ENCODE measurements around the gene COPG2. TPM values are rescaled to one million over a fixed set of nuclear protein-coding genes. Genes with fewer than 3 reads are reported as not detected.

The COPG2 gene
- total RNA-seq, 1 experiment from 2014 or later, result 77.7 TPM

DNA sequence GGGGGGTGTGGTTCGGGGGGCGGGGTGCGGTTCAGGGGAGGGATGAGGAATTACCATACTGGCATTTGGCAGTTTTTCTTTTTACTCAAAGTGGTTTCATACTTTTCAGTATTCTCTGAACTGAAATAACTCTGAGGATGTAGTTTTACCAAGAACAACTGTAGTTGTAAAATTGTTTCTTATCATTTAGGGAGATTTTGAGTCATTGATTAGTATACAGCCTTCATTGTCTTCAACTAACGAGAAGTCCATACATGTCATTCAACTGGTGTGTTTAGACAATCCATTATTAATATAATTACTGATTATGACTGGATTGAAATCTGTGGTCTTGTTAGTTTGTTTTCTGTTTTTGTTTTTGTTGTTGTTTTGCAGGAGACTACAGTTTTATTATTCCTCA is 40.8 kb downstream of the COPG2 start:
- Histone ChIP-seq H3K9ac (ENCODE audit: extremely low read depth, insufficient read length, low read length) (no peak overlapping the region), H3K23me2 (ENCODE audit: insufficient read length, low read depth, low read length, poor library complexity, severe bottlenecking) (no peaks in the 10 kb centered on the region), H4K8ac (replicated peaks; ENCODE audit: insufficient read length, low read depth, low read length) (no peak overlapping the region), H2BK5ac (ENCODE audit: insufficient read length, low read length) (no peak overlapping the region), H3K79me1 (ENCODE audit: insufficient read depth, low read depth, low read length, poor library complexity, severe bottlenecking) (no peaks in the 10 kb centered on the region), H3K56ac (ENCODE audit: insufficient read length, low read depth, low read length) (no peak overlapping the region), H4K91ac (ENCODE audit: insufficient read length, low read depth, low read length) (no peak overlapping the region), H2BK20ac (ENCODE audit: low read depth, low read length, poor library complexity, severe bottlenecking) (no peak overlapping the region), H3K4me2 (ENCODE audit: insufficient read depth, insufficient read length, low read length) (no peak overlapping the region), H3K79me2 (ENCODE audit: insufficient read depth, low read length) (no peaks in the 10 kb centered on the region), H2BK15ac (ENCODE audit: low read depth, low read length) (no peak overlapping the region), H4K5ac (ENCODE audit: insufficient read length, low read depth, low read length) (no peak overlapping the region), H3K4me1 (ENCODE audit: insufficient read depth, low read length) (no peaks in the 10 kb centered on the region), H3K9me3 (ENCODE audit: control insufficient read depth, low read depth, low read length) (no peaks in the 10 kb centered on the region), H2AK5ac (ENCODE audit: insufficient read length, low read length) (no peak overlapping the region), H2BK120ac (ENCODE audit: low read depth, low read length, poor library complexity, severe bottlenecking) (no peak overlapping the region), H3K18ac (ENCODE audit: insufficient read length, low read depth, low read length) (no peak overlapping the region), H3K27me3 (ENCODE audit: insufficient read depth, low read length) (no peaks in the 10 kb centered on the region), H2AFZ (ENCODE audit: low read length) (no peak overlapping the region), H3K23ac (ENCODE audit: insufficient read length, low read depth, low read length) (no peak overlapping the region), H3K27ac (ENCODE audit: insufficient read length, low read depth, low read length) (no peak overlapping the region), H3K14ac (ENCODE audit: insufficient read depth, low read length) (no peak overlapping the region), H3K4ac (ENCODE audit: low read depth, low read length) (no peak overlapping the region), H3T11ph (ENCODE audit: low read length) (no peak overlapping the region), H4K20me1 (ENCODE audit: control insufficient read depth, insufficient read depth, insufficient read length) (no peaks in the 10 kb centered on the region), H2BK12ac (ENCODE audit: insufficient read length, low read depth, low read length) (no peak overlapping the region)
- H3K36me3 Mint-ChIP-seq (ENCODE audit: insufficient read depth in 1 of 3, low read depth in 3 of 3), result peaks cover 14 to 43% (median 15%) of the 10 kb centered on the region in 3 experiments
- no peak for DNase-seq
- no CpG with 5 or more reads among the region's 4 CpGs for WGBS (ENCODE audit: extremely low coverage, insufficient read length, low lambda C conversion rate)
- TF ChIP-seq, protein P1, sequence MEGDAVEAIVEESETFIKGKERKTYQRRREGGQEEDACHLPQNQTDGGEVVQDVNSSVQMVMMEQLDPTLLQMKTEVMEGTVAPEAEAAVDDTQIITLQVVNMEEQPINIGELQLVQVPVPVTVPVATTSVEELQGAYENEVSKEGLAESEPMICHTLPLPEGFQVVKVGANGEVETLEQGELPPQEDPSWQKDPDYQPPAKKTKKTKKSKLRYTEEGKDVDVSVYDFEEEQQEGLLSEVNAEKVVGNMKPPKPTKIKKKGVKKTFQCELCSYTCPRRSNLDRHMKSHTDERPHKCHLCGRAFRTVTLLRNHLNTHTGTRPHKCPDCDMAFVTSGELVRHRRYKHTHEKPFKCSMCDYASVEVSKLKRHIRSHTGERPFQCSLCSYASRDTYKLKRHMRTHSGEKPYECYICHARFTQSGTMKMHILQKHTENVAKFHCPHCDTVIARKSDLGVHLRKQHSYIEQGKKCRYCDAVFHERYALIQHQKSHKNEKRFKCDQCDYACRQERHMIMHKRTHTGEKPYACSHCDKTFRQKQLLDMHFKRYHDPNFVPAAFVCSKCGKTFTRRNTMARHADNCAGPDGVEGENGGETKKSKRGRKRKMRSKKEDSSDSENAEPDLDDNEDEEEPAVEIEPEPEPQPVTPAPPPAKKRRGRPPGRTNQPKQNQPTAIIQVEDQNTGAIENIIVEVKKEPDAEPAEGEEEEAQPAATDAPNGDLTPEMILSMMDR (conservative IDR thresholded peaks at IDR 0.05), result no peak
- H3K27me3 Mint-ChIP-seq (ENCODE audit: low read depth), result no peaks in the 10 kb centered on the region
- no peaks in the 10 kb centered on the region for H3K4me1 Mint-ChIP-seq
- peaks cover 17 to 25% of the 10 kb centered on the region in 2 experiments for H3K9me3 Mint-ChIP-seq
- H3K4me3 Mint-ChIP-seq, result no peak overlapping the region
- no peak overlapping the region for H3K27ac Mint-ChIP-seq
